IMR-90 (cell line): Measurements from ENCODE around the gene TNS3. TPM values are rescaled to one million over a fixed set of nuclear protein-coding genes. Genes with fewer than 3 reads are reported as not detected.

ENCODE experiments used
- ATAC-seq: fragments of 200-7000 bp; cut with Tn5 transposase; 2 replicates; pipeline ENCODE4 v1.9.1; 2020; ENCODE audit warnings: low read depth, mild to moderate bottlenecking, moderate library complexity
- BruUV-seq: library from RNA; stranded (reverse); fragments of 400-500 nt; replicated peaks from 2 replicates; lab custom pipeline; 2021; lab: Mats Ljungman, UMichigan
- CTCF ChIA-PET: fragments of 300-600 bp; formaldehyde crosslinking; extraction: SDS; loops from one replicate; lab custom pipeline; 2021; ENCODE audit warnings: antibody characterized with exemption; lab: Yijun Ruan, JAX
- POLR2A ChIA-PET: fragments of 300-600 bp; sonication (Branson Sonifier 250); formaldehyde crosslinking; loops from one replicate; lab custom pipeline; 2022; ENCODE audit warnings: antibody characterized with exemption; ENCODE audit not compliant: unreplicated experiment; lab: Charles Lee
- DNase-seq: peaks from one replicate; pipeline ENCODE4 v3.0.0; 2013
- H2AFZ ChIP-seq: replicated peaks from 2 replicates; pipeline ENCODE3; 2013; ENCODE audit warnings: low read length, mild to moderate bottlenecking; ENCODE audit not compliant: poor library complexity
- H2AK5ac ChIP-seq: 2 replicates; pipeline ENCODE4 v1.6.1; 2013; ENCODE audit warnings: low read depth, low read length, inconsistent platforms
- H2AK9ac ChIP-seq: replicated peaks from 2 replicates; pipeline ENCODE3; 2013; ENCODE audit warnings: mild to moderate bottlenecking, low read depth, low read length, moderate library complexity; ENCODE audit not compliant: poor library complexity
- H2BK120ac ChIP-seq: 2 replicates; pipeline ENCODE4 v1.6.1; 2013; ENCODE audit warnings: low read depth, low read length, inconsistent platforms
- H2BK15ac ChIP-seq: 3 replicates; pipeline ENCODE4 v1.6.1; 2013; ENCODE audit warnings: low read depth, low read length, inconsistent platforms
- H2BK20ac ChIP-seq: 2 replicates; pipeline ENCODE4 v1.6.1; 2013; ENCODE audit warnings: low read depth, mild to moderate bottlenecking, inconsistent platforms, low read length, moderate library complexity
- H2BK5ac ChIP-seq: 2 replicates; pipeline ENCODE4 v1.6.1; 2013; ENCODE audit warnings: mild to moderate bottlenecking, low read depth, low read length, inconsistent platforms; ENCODE audit not compliant: poor library complexity, severe bottlenecking
- H3K14ac ChIP-seq: replicated peaks from 2 replicates; pipeline ENCODE4 v1.6.1; 2013; ENCODE audit warnings: low read depth, low read length, inconsistent platforms
- H3K18ac ChIP-seq: 2 replicates; pipeline ENCODE4 v1.6.1; 2013; ENCODE audit warnings: low read depth, low read length, control low read depth
- H3K23ac ChIP-seq: 2 replicates; pipeline ENCODE4 v1.6.1; 2013; ENCODE audit warnings: low read depth, low read length, inconsistent platforms
- H3K27ac ChIP-seq: 2 replicates; pipeline ENCODE4 v1.5.1; 2013; ENCODE audit warnings: mild to moderate bottlenecking, control low read depth, low read length; ENCODE audit not compliant: insufficient read depth
- H3K27me3 ChIP-seq: 2 replicates; pipeline ENCODE4 v1.6.1; 2013; ENCODE audit warnings: low read length; ENCODE audit not compliant: control insufficient read depth, insufficient read depth
- H3K36me3 ChIP-seq: 2 replicates; pipeline ENCODE4 v1.6.1; 2013; ENCODE audit warnings: low read length, mixed read lengths; ENCODE audit not compliant: control insufficient read depth, insufficient read depth
- H3K4ac ChIP-seq: 2 replicates; pipeline ENCODE4 v1.6.1; 2013; ENCODE audit warnings: low read depth, low read length, inconsistent platforms
- H3K4me1 ChIP-seq: 2 replicates; pipeline ENCODE4 v1.6.1; 2013; ENCODE audit warnings: low read length, mixed read lengths; ENCODE audit not compliant: control insufficient read depth, insufficient read depth
- H3K4me2 ChIP-seq: 2 replicates; pipeline ENCODE4 v1.6.1; 2013; ENCODE audit warnings: low read depth, mild to moderate bottlenecking, control low read depth, low read length, moderate library complexity
- H3K4me3 ChIP-seq: 2 replicates; pipeline ENCODE4 v1.5.1; 2013; ENCODE audit warnings: low read depth, mild to moderate bottlenecking, control low read depth, low read length, moderate library complexity; ENCODE audit not compliant: insufficient read depth
- H3K56ac ChIP-seq: 2 replicates; pipeline ENCODE4 v1.6.1; 2013; ENCODE audit warnings: low read length, inconsistent platforms; ENCODE audit not compliant: insufficient read depth; ENCODE audit errors: extremely low read depth
- H3K79me1 ChIP-seq, 2 experiments: 2 replicates each; pipeline ENCODE4 v1.6.1; 2013; ENCODE audit warnings: low read length in 2 of 2, inconsistent platforms in 1 of 2, low read depth in 1 of 2
- H3K9ac ChIP-seq: 2 replicates; pipeline ENCODE4 v1.6.1; 2013; ENCODE audit warnings: low read depth, low read length, control low read depth
- H3K9me1 ChIP-seq: 2 replicates; pipeline ENCODE4 v1.6.1; 2013; ENCODE audit warnings: low read length, inconsistent platforms; ENCODE audit not compliant: insufficient read depth
- H3K9me3 ChIP-seq: 2 replicates; pipeline ENCODE4 v1.6.1; 2013; ENCODE audit warnings: low read length; ENCODE audit not compliant: control insufficient read depth, insufficient read depth
- H4K20me1 ChIP-seq: 2 replicates; pipeline ENCODE4 v1.6.1; 2013; ENCODE audit warnings: low read length, inconsistent platforms; ENCODE audit not compliant: insufficient read depth
- H4K5ac ChIP-seq: 2 replicates; pipeline ENCODE4 v1.6.1; 2013; ENCODE audit warnings: mild to moderate bottlenecking, low read depth, low read length, control low read depth
- H4K8ac ChIP-seq, 2 experiments: 2 replicates each; pipeline ENCODE4 v1.6.1; 2013; ENCODE audit warnings: low read depth in 2 of 2, low read length in 2 of 2, control low read depth in 1 of 2, inconsistent platforms in 1 of 2
- H4K91ac ChIP-seq: 2 replicates; pipeline ENCODE4 v1.6.1; 2013; ENCODE audit warnings: low read depth, low read length, inconsistent platforms; ENCODE audit not compliant: insufficient read depth
- BHLHE40 ChIP-seq: fragments of 150-350 bp; IDR thresholded peaks from 2 replicates; pipeline ENCODE4 v1.6.1; 2016; ENCODE audit warnings: mild to moderate bottlenecking, low read depth, low read length
- CEBPB ChIP-seq: IDR thresholded peaks from 2 replicates; pipeline ENCODE4 v1.6.1; 2012; ENCODE audit warnings: low read depth, low read length, improper control_type of control experiment
- CHD1 ChIP-seq: IDR thresholded peaks from 2 replicates; pipeline ENCODE4 v1.6.1; 2012; ENCODE audit warnings: low read depth, low read length, improper control_type of control experiment
- CTCF ChIP-seq: conservative IDR thresholded peaks from 2 replicates; pipeline ENCODE4 v1.5.1; 2012; ENCODE audit warnings: mild to moderate bottlenecking, low read depth, low read length, improper control_type of control experiment
- ELK1 ChIP-seq: fragments of 150-350 bp; IDR thresholded peaks from 2 replicates; pipeline ENCODE4 v1.6.1; 2016; ENCODE audit warnings: low read depth, mild to moderate bottlenecking, low read length, moderate library complexity, borderline replicate concordance
- FOS ChIP-seq: fragments of 150-350 bp; IDR thresholded peaks from 2 replicates; pipeline ENCODE4 v1.6.1; 2016; ENCODE audit warnings: low read depth, low read length
- MAFK ChIP-seq: IDR thresholded peaks from 2 replicates; pipeline ENCODE4 v1.6.1; 2012; ENCODE audit warnings: low read depth, low read length, improper control_type of control experiment
- MAZ ChIP-seq: IDR thresholded peaks from 2 replicates; pipeline ENCODE4 v1.6.1; 2012; ENCODE audit warnings: low read depth, mild to moderate bottlenecking, low read length, improper control_type of control experiment, moderate library complexity, borderline replicate concordance
- MXI1 ChIP-seq: IDR thresholded peaks from 2 replicates; pipeline ENCODE4 v1.6.1; 2012; ENCODE audit warnings: low read depth, mild to moderate bottlenecking, low read length, moderate library complexity, borderline replicate concordance
- NFE2L2 ChIP-seq: fragments of 150-350 bp; IDR thresholded peaks from 2 replicates; pipeline ENCODE4 v1.6.1; 2016; ENCODE audit warnings: low read depth, mild to moderate bottlenecking, low read length
- POLR2A ChIP-seq: IDR thresholded peaks from 2 replicates; pipeline ENCODE4 v1.6.1; 2012; ENCODE audit warnings: mild to moderate bottlenecking, low read depth, low read length
- RAD21 ChIP-seq: IDR thresholded peaks from 2 replicates; pipeline ENCODE4 v1.6.1; 2012; ENCODE audit warnings: low read length, improper control_type of control experiment
- RCOR1 ChIP-seq: IDR thresholded peaks from 2 replicates; pipeline ENCODE4 v1.6.1; 2012; ENCODE audit warnings: mild to moderate bottlenecking, low read length, improper control_type of control experiment; ENCODE audit not compliant: insufficient replicate concordance
- RFX5 ChIP-seq: IDR thresholded peaks from 2 replicates; pipeline ENCODE4 v1.8.0; 2012; ENCODE audit warnings: low read depth, mild to moderate bottlenecking, low read length, moderate library complexity
- SMC3 ChIP-seq: fragments of 150-350 bp; IDR thresholded peaks from 2 replicates; pipeline ENCODE4 v1.6.1; 2016; ENCODE audit warnings: low read depth, mild to moderate bottlenecking, antibody characterized with exemption, low read length, moderate library complexity
- USF2 ChIP-seq: fragments of 150-350 bp; IDR thresholded peaks from 2 replicates; pipeline ENCODE4 v1.6.1; 2017; ENCODE audit warnings: mild to moderate bottlenecking, antibody characterized with exemption, low read length, low read depth
- WGBS, 2 experiments: methylation state at CpG; one replicate each; pipeline versions ENCODE4 v1.1.5 to v1.1.7; 2013; ENCODE audit warnings: missing lambda C conversion rate in 2 of 2; ENCODE audit not compliant: insufficient read length in 1 of 2; ENCODE audit errors: extremely low coverage in 2 of 2; 5-methylcytosine and 5-hydroxymethylcytosine counted together
- dilution Hi-C: fragments of 300-500 bp; cut with HindIII; formaldehyde crosslinking; loops from one replicate; pipeline ENCODE4 v1.14.3; 2018; ENCODE audit warnings: low sequenced_read_pairs; ENCODE audit not compliant: unreplicated experiment
- in situ Hi-C: fragments of 300-500 bp; cut with MboI; formaldehyde crosslinking; loops from 3 replicates; pipeline ENCODE4 v1.14.3; 2019; ENCODE audit warnings: low sequenced_read_pairs, inconsistent platforms, mixed read lengths
- intact Hi-C: fragments of 100-400 bp; cut with micrococcal nuclease; formaldehyde crosslinking; loops from 2 replicates; pipeline ENCODE4 v1.10.0; 2022
- polyA plus RNA-seq, 3 experiments: library from polyadenylated mRNA; depleted of rRNA; stranded (reverse); fragments of >200 nt; gene quantifications; 2 replicates each; pipeline ENCODE4 v1.2.3, GENCODE V29; 2012; ENCODE audit warnings: low replicate concordance in 1 of 3
- total RNA-seq: library from RNA; depleted of rRNA; stranded (reverse); fragments of >200 nt; gene quantifications from 2 replicates; pipeline ENCODE4 v1.2.3, GENCODE V29; 2012

The TNS3 gene
- total and polyA plus RNA-seq, 2 of the 4 experiments (the other 2 are of a cell fraction): 64.3 to 79.2 TPM

- Histone ChIP-seq H3K4me3 (no peak overlapping the region), H4K8ac (peak overlapping the region; percentile 62 to 91; a peak in 2 of 4 replicates), H4K91ac (peak overlapping the region; percentile 92), H2AFZ (peak overlapping the region; percentile 21), H2BK5ac (peak overlapping the region; percentile 76), H3K4ac (peak overlapping the region; percentile 94), H3K27me3 (no peaks in the 10 kb centered on the region), H3K36me3 (peaks cover 16% of the 10 kb centered on the region), H3K79me1 (peaks cover 21 to 87% of the 10 kb centered on the region in 2 experiments), H2BK15ac (peak overlapping the region; percentile 66; the same call in 1 of the 3 replicates), H2BK20ac (peak overlapping the region; percentile 75; the same call in 1 of the 2 replicates), H3K56ac (peak overlapping the region; percentile 36; the same call in 1 of the 2 replicates), H3K18ac (peak overlapping the region; percentile 77), H4K5ac (peak overlapping the region; percentile 56; the same call in 1 of the 2 replicates), H3K27ac (peak overlapping the region; percentile 83), H3K4me1 (peaks cover 39% of the 10 kb centered on the region), H3K9me1 (peaks cover 46% of the 10 kb centered on the region), H3K23ac (peak overlapping the region; percentile 89), H3K4me2 (peak overlapping the region; percentile 70), H3K9ac (peak overlapping the region; percentile 68), H3K9me3 (no peaks in the 10 kb centered on the region), H2AK5ac (peak overlapping the region; percentile 94; the same call in 1 of the 2 replicates), H4K20me1 (peaks cover 38% of the 10 kb centered on the region), H3K14ac (peak overlapping the region; percentile 95), H2AK9ac (peak overlapping the region; percentile 91), H2BK120ac (peak overlapping the region; percentile 91)
- no TSS peak for BruUV-seq
- 40% methylated on average over 2 of the region's 7 CpGs; no CpG with 5 or more reads in 1 of the 2 experiments for WGBS, 2 experiments
- ChIA-PET POLR2A (no interaction called here), CTCF (no interaction called here)
- in situ Hi-C loops: no loop called here
- dilution Hi-C loops: no loop called here
- ATAC-seq (peak; percentile 15), DNase-seq (peak; percentile 36)
- TF ChIP-seq CHD1: no peak
- no peak for TF ChIP-seq MAFK
- no peak for TF ChIP-seq NFE2L2
- TF ChIP-seq POLR2A: no peak
- TF ChIP-seq RAD21: no peak
- TF ChIP-seq RCOR1: no peak
- no peak for TF ChIP-seq MAZ
- TF ChIP-seq FOS: no peak
- TF ChIP-seq USF2: no peak
- TF ChIP-seq RFX5: no peak
- no peak for TF ChIP-seq BHLHE40
- no peak for TF ChIP-seq CEBPB
- TF ChIP-seq MXI1: no peak
- no peak for TF ChIP-seq ELK1
- no peak for TF ChIP-seq CTCF
- no peak for TF ChIP-seq SMC3
- intact Hi-C loops: loop anchor here (5.0 kb wide), 1 partner anchor 35 kb away; no protein-coding TSS in a partner anchor
Measured at GRCh38 chr7:47327346-47327697, 254.6 kb downstream of the TNS3 start.
